GM12878 (cell line): ENCODE measurements around the gene SUSD1. TPM values are rescaled to one million over a fixed set of nuclear protein-coding genes. Genes with fewer than 3 reads are reported as not detected.

Source experiments
- BACH1 ChIP-seq: fragments of 450-650 bp; IDR thresholded peaks from 2 replicates; pipeline ENCODE4 v1.6.1; 2017; ENCODE audit warnings: mild to moderate bottlenecking, borderline replicate concordance
- BCL11A ChIP-seq: IDR thresholded peaks from 2 replicates; pipeline ENCODE4 v1.6.1; 2011; ENCODE audit warnings: low read depth, low read length
- BCLAF1 ChIP-seq: fragments of 450-650 bp; IDR thresholded peaks from 2 replicates; pipeline ENCODE4 v1.6.1; 2017; ENCODE audit warnings: antibody characterized with exemption, mild to moderate bottlenecking, moderate library complexity
- BHLHE40 ChIP-seq, 2 experiments: fragments of 450-650 bp in 1 of 2; IDR thresholded peaks; 2 replicates each; pipeline ENCODE4 v1.6.1; 2011 to 2017; ENCODE audit warnings: low read depth in 2 of 2, borderline replicate concordance in 1 of 2, improper control_type of control experiment in 1 of 2, low read length in 1 of 2, mild to moderate bottlenecking in 1 of 2
- EED ChIP-seq: sonication (generic); IDR thresholded peaks from 2 replicates; pipeline ENCODE4 v1.6.1; 2016; ENCODE audit warnings: antibody characterized with exemption, low read depth
- EP300 ChIP-seq, 2 experiments: fragments of 150-350 bp in 1 of 2; IDR thresholded peaks; 2 replicates each; pipeline ENCODE4 v1.6.1; 2011 to 2012; ENCODE audit warnings: low read depth in 2 of 2, low read length in 2 of 2, borderline replicate concordance in 1 of 2, improper control_type of control experiment in 1 of 2, inconsistent platforms in 1 of 2; ENCODE audit not compliant: control insufficient read depth in 1 of 2
- GABPA ChIP-seq: IDR thresholded peaks from 2 replicates; pipeline ENCODE4 v1.6.1; 2014; ENCODE audit warnings: antibody characterized with exemption, low read depth, mild to moderate bottlenecking, inconsistent platforms
- HDAC2 ChIP-seq: fragments of 200-600 bp; sonication (generic); IDR thresholded peaks from 2 replicates; pipeline ENCODE4 v1.6.1; 2017
- HDGF ChIP-seq: fragments of 450-650 bp; IDR thresholded peaks from 2 replicates; pipeline ENCODE4 v1.6.1; 2016; ENCODE audit warnings: antibody characterized with exemption
- KLF5 ChIP-seq: fragments of 450-650 bp; IDR thresholded peaks from 2 replicates; pipeline ENCODE4 v1.6.1; 2014; ENCODE audit warnings: mild to moderate bottlenecking; ENCODE audit not compliant: partially characterized antibody
- MTA2 ChIP-seq: fragments of 450-650 bp; IDR thresholded peaks from 2 replicates; pipeline ENCODE4 v1.6.1; 2016; ENCODE audit warnings: low read depth, mild to moderate bottlenecking, moderate library complexity
- MYB ChIP-seq: fragments of 150-350 bp; IDR thresholded peaks from 2 replicates; pipeline ENCODE4 v1.6.1; 2014; ENCODE audit warnings: mild to moderate bottlenecking, low read depth, low read length, borderline replicate concordance
- PAX5 ChIP-seq: IDR thresholded peaks from 2 replicates; pipeline ENCODE4 v1.6.1; 2011; ENCODE audit warnings: low read depth, low read length, borderline replicate concordance
- POLR2A ChIP-seq: IDR thresholded peaks from 2 replicates; pipeline ENCODE4 v1.6.1; 2011; ENCODE audit warnings: low read depth, mild to moderate bottlenecking, low read length
- POLR2AphosphoS5 ChIP-seq: IDR thresholded peaks from 2 replicates; pipeline ENCODE4 v1.6.1; 2011; ENCODE audit warnings: mild to moderate bottlenecking, low read length, inconsistent platforms
- RB1 ChIP-seq: fragments of 450-650 bp; formaldehyde crosslinking; IDR thresholded peaks from 2 replicates; pipeline ENCODE4 v1.6.1; 2017; ENCODE audit warnings: mild to moderate bottlenecking, borderline replicate concordance
- RCOR1 ChIP-seq: conservative IDR thresholded peaks from 2 replicates; pipeline ENCODE4 v1.6.1; 2012; ENCODE audit warnings: low read depth, low read length, improper control_type of control experiment
- RELA ChIP-seq: fragments of 450-650 bp; IDR thresholded peaks from 2 replicates; pipeline ENCODE4 v1.8.0; 2014; ENCODE audit warnings: borderline replicate concordance; ENCODE audit not compliant: partially characterized antibody
- SMAD5 ChIP-seq: IDR thresholded peaks from 2 replicates; pipeline ENCODE4 v1.6.1; 2016; ENCODE audit warnings: antibody characterized with exemption, low read depth
- SPI1 ChIP-seq: IDR thresholded peaks from 2 replicates; pipeline ENCODE4 v1.6.1; 2011; ENCODE audit warnings: low read depth, mild to moderate bottlenecking, low read length, moderate library complexity, borderline replicate concordance; ENCODE audit not compliant: insufficient read depth
- SRF ChIP-seq, 2 experiments: IDR thresholded peaks; 2 replicates each; pipeline ENCODE4 v1.6.1; 2011; ENCODE audit warnings: low read depth in 2 of 2, low read length in 2 of 2, mild to moderate bottlenecking in 1 of 2, moderate library complexity in 1 of 2
- SUZ12 ChIP-seq: fragments of 200-600 bp; sonication (generic); IDR thresholded peaks from one replicate; pipeline ENCODE4 v1.6.1; 2018; ENCODE audit warnings: antibody characterized with exemption, mild to moderate bottlenecking; ENCODE audit not compliant: unreplicated experiment
- TBL1XR1 ChIP-seq: IDR thresholded peaks from 2 replicates; pipeline ENCODE4 v1.6.1; 2012; ENCODE audit warnings: low read depth, low read length, improper control_type of control experiment
- TCF3 ChIP-seq: IDR thresholded peaks from 2 replicates; pipeline ENCODE4 v1.6.1; 2012; ENCODE audit warnings: low read depth, mild to moderate bottlenecking, low read length, borderline replicate concordance; ENCODE audit not compliant: insufficient read depth
- YBX1 ChIP-seq: fragments of 450-650 bp; IDR thresholded peaks from 2 replicates; pipeline ENCODE4 v1.6.1; 2016; ENCODE audit warnings: antibody characterized with exemption
- ZNF622 ChIP-seq: fragments of 450-650 bp; IDR thresholded peaks from 2 replicates; pipeline ENCODE4 v1.6.1; 2017; ENCODE audit warnings: mild to moderate bottlenecking, inconsistent platforms
- ZSCAN29 ChIP-seq: fragments of 450-650 bp; IDR thresholded peaks from 2 replicates; pipeline ENCODE4 v1.6.1; 2017; ENCODE audit warnings: mild to moderate bottlenecking, moderate library complexity
- polyA plus RNA-seq, 11 experiments: library from polyadenylated mRNA; depleted of rRNA in 4 of 11; unstranded in 6 of 11; stranded (reverse) in 5 of 11; fragments of >200 nt; fragmentation: Nextera tagmentation in 4 of 11; fragmentation: Illumina TruSeq in 1 of 11; extraction: Ambion mirVana in 4 of 11; extraction: Trizol in 1 of 11; gene quantifications; 1 replicate in 1 of 11; 2 replicates in 10 of 11; pipeline versions ENCODE4 v1.2.1 to v1.2.3, GENCODE V29; 2011 to 2016; ENCODE audit warnings: inconsistent platforms in 2 of 11, missing spikeins in 2 of 11, low read depth in 1 of 11
- total RNA-seq, 4 experiments: library from RNA; depleted of rRNA in 3 of 4; stranded (reverse); fragments of >200 nt in 3 of 4; fragmentation: Illumina TruSeq in 1 of 4; extraction: Trizol in 1 of 4; gene quantifications; 2 replicates each; pipeline versions ENCODE4 v1.2.1 to v1.2.3, GENCODE V29; 2013 to 2021
- TF ChIP-seq, protein P1 (sequence below): fragments of 150-350 bp; IDR thresholded peaks from 2 replicates; pipeline ENCODE4 v1.6.1; 2014; ENCODE audit warnings: mild to moderate bottlenecking, low read depth, low read length
- TF ChIP-seq, protein P2 (sequence below): fragments of 450-650 bp; IDR thresholded peaks from 2 replicates; pipeline ENCODE4 v1.6.1; 2016; ENCODE audit warnings: mild to moderate bottlenecking

The SUSD1 gene
- total and polyA plus RNA-seq, 10 of the 15 experiments (the other 5 are each of a cell fraction or from before 2014, with no cell fraction given): 6.7 to 20.8 (median 13.2) TPM

- TF ChIP-seq, protein P1, sequence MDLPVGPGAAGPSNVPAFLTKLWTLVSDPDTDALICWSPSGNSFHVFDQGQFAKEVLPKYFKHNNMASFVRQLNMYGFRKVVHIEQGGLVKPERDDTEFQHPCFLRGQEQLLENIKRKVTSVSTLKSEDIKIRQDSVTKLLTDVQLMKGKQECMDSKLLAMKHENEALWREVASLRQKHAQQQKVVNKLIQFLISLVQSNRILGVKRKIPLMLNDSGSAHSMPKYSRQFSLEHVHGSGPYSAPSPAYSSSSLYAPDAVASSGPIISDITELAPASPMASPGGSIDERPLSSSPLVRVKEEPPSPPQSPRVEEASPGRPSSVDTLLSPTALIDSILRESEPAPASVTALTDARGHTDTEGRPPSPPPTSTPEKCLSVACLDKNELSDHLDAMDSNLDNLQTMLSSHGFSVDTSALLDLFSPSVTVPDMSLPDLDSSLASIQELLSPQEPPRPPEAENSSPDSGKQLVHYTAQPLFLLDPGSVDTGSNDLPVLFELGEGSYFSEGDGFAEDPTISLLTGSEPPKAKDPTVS: no peak
- TF ChIP-seq POLR2AphosphoS5: peak; percentile 72
- no peak for TF ChIP-seq ZSCAN29
- TF ChIP-seq SUZ12: no peak
- no peak for TF ChIP-seq MTA2
- no peak for TF ChIP-seq HDAC2
- no peak for TF ChIP-seq RB1
- TF ChIP-seq BCLAF1: no peak
- TF ChIP-seq POLR2A: peak; percentile 62
- no peak for TF ChIP-seq BACH1
- TF ChIP-seq MYB: peak; percentile 77; the same call in 1 of the 2 replicates
- TF ChIP-seq EP300 (IDR thresholded peaks at IDR 0.05; ENCODE audit: borderline replicate concordance in 1 of 2, control insufficient read depth in 1 of 2, low read depth in 2 of 2, low read length in 2 of 2): peak; percentile 95 to 99
- peak; percentile 96; the same call in 1 of the 2 replicates for TF ChIP-seq TBL1XR1
- TF ChIP-seq PAX5: peak; percentile 93
- 0 out of 2 replicates have a peak, but pooled peaks have one; percentile 38 for TF ChIP-seq YBX1
- 0 out of 2 replicates have a peak, but pooled peaks have one; percentile 72 for TF ChIP-seq TCF3
- peak; percentile 20 for TF ChIP-seq KLF5
- TF ChIP-seq BCL11A: peak; percentile 97
- no peak for TF ChIP-seq ZNF622
- peak; percentile 97 for TF ChIP-seq EED
- TF ChIP-seq BHLHE40 (IDR thresholded peaks at IDR 0.05; ENCODE audit: borderline replicate concordance in 1 of 2, low read depth in 2 of 2, low read length in 1 of 2): peak in 1 of 2 experiments; percentile 80; a peak in 2 of 4 replicates
- no peak for TF ChIP-seq GABPA
- no peak for TF ChIP-seq RELA
- TF ChIP-seq RCOR1: 0 out of 2 replicates have a peak, but pooled peaks have one; percentile 36
- TF ChIP-seq SMAD5: 0 out of 2 replicates have a peak, but pooled peaks have one; percentile 68
- TF ChIP-seq, protein P2, sequence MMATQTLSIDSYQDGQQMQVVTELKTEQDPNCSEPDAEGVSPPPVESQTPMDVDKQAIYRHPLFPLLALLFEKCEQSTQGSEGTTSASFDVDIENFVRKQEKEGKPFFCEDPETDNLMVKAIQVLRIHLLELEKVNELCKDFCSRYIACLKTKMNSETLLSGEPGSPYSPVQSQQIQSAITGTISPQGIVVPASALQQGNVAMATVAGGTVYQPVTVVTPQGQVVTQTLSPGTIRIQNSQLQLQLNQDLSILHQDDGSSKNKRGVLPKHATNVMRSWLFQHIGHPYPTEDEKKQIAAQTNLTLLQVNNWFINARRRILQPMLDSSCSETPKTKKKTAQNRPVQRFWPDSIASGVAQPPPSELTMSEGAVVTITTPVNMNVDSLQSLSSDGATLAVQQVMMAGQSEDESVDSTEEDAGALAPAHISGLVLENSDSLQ: peak; percentile 30; the same call in 1 of the 2 replicates
- peak; percentile 69 for TF ChIP-seq SPI1
- TF ChIP-seq SRF (IDR thresholded peaks at IDR 0.05; ENCODE audit: low read depth in 2 of 2, low read length in 2 of 2): 0 out of 4 replicates have a peak, but pooled peaks of 1 of the 2 experiments have one; percentile 10
- peak; percentile 99 for TF ChIP-seq HDGF
Measured at GRCh38 chr9:112032009-112032408, 143.1 kb downstream of the SUSD1 start (continued).
